Astrocyte (in vitro differentiated cells and primary cell): ENCODE measurements around the gene APPL1.

Experiments used
- CTCF ChIP-seq: IDR thresholded peaks from 2 replicates; pipeline ENCODE4 v1.5.1; 2011; ENCODE audit warnings: low read depth, mild to moderate bottlenecking, inconsistent platforms, low read length, moderate library complexity; ENCODE audit not compliant: insufficient read depth
- EZH2 ChIP-seq: IDR thresholded peaks from 2 replicates; pipeline ENCODE4 v1.6.1; 2012; ENCODE audit warnings: mild to moderate bottlenecking, low read length, inconsistent platforms; ENCODE audit not compliant: insufficient read depth

- TF ChIP-seq CTCF (no peak), EZH2 (no peak)
Observed at GRCh38 chr3:57281715-57282114, 54.2 kb downstream of the APPL1 start.
